NCI-H226 (cell line): ENCODE data around the gene STX8.

Experiments used
- DNase-seq: peaks from one replicate; pipeline ENCODE4 v3.0.0-alpha.2; 2015

STX8 gene

GRCh38 chr17:9434642-9435057 is 141.0 kb downstream of the STX8 start:
- no peak for DNase-seq

DNA sequence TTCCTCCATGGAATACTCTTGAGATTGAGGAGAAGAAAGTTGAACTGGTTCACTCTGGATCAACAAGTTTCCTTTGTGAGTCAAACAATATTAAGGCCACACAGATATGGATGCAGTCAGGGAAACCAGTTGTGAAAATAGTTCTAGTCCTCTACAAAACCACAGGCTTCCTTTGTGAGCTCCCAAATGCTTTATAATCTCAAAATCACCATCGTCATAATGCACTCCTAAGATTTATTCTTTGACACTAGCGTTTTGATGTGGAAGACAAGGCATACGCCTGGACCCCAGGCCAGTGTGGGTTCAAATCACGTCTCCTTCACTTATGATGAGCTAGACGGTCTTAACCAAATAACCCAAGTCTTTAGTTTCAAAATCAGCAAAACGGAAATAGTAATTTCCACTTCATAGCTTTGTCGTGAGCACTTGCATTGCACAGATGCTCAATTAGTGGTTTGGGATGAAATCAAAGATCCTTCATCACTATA is 142.6 kb downstream of the STX8 start:
- no peak for DNase-seq

DNA sequence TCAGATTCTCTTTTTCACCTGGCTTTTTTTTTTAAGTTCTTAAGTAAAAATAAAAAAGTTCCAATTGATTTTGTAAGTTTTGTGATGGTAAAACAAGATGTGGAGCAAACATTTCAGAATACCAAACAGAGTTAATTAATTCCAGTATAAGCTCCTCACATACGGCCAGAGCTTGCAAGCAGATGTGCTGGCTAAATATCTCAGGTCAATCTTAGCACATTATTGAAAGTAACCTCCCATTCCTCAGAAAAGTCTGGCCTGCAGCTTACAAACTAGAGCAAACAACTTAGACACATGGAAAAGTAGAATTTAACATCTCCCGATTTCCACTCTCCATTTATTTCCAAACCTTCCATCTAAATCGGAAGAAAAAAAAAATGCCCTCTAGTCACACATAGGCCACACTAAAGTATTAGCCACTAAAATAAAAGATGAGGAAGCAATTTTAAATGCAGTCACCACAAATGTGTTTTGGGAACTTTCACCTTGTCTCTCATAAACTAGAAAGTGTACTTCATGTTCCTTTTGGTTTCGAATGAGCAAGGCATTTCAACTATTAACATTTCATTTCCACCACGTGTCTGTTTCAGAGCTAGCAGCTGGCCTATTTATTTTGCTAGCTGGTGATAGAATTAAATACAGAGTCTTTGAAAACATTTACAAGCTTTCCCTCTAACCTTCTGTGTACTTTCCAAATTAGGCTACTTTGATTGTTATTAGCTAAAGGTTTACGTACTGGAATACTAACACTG is 143.3 kb downstream of the STX8 start:
- DNase-seq: no peak

DNA sequence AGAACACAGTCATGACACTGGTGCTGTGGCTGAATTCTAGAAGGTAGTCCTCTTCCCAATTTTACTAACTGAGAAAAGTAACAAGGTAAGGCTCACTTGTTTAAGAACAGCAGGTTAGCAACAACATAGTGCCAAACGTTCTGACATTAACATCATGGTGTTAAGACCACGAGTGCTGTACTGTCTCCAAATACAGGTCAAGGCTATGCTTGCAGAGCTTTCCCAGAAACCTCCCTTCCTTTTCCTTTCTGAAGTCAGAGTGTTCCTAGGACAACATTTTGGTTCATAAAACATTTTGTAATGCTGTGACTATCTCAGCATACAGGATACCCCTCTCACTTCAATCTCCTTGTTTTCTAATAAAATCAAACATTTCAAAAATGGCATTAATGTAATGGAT is 144.0 kb downstream of the STX8 start:
- no peak for DNase-seq

GRCh38 chr17:9427465-9428315 is 147.9 kb downstream of the STX8 start:
- no peak for DNase-seq

DNA sequence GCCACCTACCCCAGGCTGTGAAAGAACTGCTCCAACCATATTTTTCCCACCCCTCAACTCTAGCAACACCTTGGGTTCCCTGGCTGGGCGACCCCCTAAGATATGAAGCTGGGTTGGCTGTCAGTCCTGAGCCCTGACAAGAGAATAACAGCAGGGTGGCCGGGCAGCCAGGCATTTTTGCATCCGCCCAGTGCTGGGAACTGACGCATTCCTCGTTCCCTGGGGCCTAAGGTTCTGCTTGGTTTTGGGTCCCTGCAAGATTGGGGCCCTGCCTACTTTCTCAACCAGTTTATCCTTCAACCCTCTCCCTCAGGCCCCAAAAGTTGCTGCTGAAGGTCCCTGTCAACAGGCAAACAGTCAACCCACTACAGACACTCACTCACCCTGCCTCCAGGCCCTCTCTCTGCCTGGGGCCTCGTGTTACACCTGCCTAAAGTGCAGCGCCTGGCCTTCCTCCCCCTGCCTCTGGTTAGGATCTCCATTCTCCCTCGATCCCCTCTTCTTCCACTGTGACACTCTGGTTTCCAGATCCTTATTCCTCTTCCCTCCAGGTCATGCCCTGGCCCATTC is 151.5 kb downstream of the STX8 start:
- no peak for DNase-seq

DNA sequence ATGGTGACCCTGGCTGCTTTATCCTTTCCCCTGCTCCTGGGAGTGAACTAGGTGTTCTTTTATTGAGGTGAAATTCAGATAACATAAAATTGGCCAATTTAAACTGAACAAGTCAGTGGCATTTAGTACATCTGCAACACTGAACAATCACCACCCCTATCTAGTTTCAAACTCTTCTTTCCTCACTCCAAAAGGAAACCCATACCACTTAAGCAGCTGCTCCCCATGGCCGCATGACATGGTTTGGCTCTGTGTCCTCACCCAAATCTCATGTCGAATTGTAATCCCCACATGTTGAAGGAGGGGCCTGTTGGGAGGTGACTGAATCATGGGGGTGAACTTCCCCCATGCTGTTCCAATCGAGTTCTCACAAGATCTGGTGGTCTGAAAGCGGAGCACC is 154.1 kb downstream of the STX8 start:
- no peak for DNase-seq

DNA sequence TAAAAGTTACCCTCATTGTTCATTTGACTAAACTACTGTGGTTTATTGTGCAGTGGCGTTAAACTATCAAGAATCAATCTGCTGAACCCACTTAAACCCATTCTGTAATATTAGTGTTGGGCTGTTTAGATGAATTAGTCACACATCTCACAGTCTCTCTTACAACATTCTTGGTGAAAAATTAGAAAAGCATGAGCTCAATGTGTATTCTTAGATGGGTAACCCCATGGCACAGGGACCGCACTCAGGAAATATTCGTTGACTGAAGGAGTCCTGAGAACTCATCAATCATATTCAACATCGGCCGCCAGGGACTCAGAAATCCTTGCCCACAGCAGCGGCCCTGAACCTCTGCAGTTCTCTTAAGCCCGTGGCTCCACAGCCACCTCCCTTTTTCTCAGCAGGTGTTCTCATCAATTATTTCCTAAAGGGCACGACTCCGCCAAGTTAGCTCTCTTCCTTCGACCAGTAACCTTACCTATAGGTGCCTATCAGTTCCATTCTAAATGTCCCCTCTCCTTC is 155.6 kb downstream of the STX8 start:
- no peak for DNase-seq

DNA sequence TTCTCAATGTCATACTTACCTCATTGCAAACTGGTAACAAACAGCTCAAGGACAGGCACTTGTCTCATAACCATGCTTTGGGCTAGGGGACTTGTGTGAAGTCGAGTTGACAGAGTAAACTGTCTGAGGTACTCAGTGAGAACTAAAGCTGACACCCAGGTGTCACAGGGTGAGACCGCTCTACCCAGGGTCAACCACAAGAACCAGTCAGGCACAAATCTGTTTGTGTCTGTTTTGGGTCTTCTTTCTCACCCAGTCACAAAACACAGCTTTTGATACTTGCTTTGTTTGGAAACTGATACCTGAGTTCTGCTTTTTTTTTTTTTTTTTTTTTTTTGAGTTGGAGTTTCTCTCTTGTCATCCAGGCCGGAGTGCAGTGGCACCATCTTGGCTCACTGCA is 161.1 kb downstream of the STX8 start:
- no peak for DNase-seq

- no peak for DNase-seq
Measured at GRCh38 chr17:9410737-9411136, 164.9 kb downstream of the STX8 start.

- DNase-seq: no peak
Measured at GRCh38 chr17:9410301-9410700, 165.3 kb downstream of the STX8 start.

DNA sequence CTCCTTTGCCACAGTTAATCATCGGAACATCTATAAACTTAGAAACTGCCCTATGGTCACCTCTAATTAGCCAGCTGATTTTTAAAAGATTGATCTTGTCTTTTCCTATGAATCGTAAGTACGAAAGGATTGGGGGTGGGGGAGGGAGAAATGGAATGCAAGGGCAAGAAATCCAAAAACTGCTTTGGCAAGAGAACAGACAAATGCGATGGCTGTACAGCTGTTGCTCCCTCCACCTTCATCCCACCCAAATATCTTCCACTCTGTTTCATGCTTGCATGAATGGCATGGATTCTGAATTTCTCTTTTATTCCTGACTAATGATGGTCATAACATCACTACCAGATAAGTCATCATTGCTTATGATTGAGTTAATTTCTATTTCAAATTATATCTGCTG is 165.7 kb downstream of the STX8 start:
- DNase-seq: no peak

DNA sequence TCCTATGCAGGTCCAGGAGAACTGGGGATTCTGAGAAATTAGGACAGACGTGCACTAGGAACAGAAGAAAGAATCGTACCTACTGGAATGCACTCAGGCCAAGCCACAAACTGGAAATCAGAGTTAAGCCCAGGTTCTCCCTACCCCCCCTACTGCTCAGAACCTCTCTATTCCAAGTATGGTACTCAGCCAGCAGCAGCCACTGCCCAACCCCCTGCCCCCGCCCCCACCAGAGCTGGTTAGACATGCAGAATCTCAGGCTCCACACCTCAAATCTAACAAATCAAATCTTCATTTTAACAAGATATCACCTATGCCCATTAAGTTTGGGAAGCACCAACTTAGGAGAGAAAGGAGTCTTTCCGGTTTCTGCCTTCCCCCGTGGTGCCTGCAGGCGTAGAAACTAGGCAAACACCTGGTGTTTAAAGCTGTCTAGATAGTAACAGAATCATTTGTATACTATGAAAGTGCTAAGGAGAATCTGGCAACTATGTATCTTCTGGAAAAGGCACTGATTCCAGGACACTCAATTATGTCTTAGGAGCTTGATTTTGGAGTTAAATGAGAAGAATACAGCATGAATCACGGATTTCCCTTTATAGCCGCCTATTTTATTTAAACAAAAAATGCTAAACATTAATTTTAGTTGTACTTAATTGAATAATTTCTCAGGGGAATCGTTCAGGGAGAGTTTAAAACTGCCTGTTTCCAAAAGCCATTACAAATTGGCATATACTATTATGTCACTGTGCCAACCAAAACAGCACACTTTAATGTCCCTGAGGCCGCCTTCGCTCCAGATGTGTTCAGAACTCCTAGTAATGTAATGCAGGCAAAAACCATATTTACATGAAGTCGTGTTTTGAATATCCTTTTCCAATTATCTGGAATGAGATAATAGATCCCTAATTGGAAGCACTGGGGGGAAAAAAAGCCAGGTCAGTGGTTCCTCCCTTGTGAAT is 166.5 kb downstream of the STX8 start:
- DNase-seq: no peak

GRCh38 chr17:9408381-9408780 is 167.2 kb downstream of the STX8 start:
- peak; percentile 76 for DNase-seq

- DNase-seq: no peak
Measured at GRCh38 chr17:9406046-9406606, 169.5 kb downstream of the STX8 start.

DNA sequence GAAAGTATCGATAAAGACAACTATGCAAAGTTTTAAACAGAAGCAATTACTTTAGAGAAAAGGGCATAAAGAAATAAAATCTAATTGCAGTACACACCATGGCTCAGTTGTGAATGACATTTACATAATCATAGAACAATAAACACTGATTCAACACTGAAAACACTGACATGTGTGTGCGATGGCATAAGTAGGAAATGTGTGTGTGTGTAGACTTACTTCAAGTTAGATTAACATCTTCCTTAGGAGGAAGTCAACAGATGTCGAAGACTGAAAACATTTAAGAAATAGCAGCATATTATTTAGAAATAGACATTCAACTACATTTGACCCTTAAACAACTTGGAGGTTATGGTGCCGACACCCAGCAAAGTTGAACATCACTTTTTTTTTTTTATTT is 172.4 kb downstream of the STX8 start:
- no peak for DNase-seq

GRCh38 chr17:9402590-9403199 is 172.9 kb downstream of the STX8 start:
- DNase-seq: peak; percentile 26

DNA sequence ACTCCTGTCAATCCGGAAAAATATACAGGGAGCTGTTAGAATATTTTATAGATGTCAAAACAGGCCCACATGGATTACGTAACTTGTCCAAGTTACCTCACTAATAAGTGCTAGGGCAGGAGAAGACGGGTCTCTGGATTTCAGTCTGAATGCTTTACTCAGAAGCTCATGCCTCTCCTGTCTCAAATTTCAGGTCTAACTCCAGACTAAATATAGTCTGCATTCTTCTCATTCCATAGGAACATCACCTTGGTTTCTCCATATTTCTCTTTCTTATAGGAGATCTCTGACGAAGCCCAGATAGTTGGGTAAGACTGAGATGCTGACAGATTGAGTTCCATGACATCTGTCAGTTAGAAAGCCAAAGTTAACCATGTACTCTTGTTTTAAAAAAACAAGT is 174.2 kb downstream of the STX8 start:
- DNase-seq: peak; percentile 90

DNA sequence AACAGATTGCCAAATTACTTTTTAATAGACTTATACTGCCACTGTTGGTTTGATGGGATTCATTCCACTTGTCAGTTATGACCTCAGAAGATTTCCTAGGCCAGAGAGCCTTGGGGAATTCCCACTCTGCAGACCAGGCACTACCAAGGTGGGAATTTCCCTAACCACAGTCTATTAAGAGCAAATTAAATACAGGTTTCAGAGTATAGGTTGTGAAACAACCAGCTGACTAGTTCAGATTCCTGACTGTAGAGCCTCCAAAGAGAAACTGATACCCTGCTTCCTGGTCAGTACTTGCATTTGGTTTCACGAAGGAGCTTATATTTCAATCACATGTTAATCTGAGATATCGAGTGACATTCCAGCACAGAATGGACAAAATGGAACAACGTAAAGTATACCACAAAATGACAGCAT is 186.5 kb downstream of the STX8 start:
- peak; percentile 91 for DNase-seq

DNA sequence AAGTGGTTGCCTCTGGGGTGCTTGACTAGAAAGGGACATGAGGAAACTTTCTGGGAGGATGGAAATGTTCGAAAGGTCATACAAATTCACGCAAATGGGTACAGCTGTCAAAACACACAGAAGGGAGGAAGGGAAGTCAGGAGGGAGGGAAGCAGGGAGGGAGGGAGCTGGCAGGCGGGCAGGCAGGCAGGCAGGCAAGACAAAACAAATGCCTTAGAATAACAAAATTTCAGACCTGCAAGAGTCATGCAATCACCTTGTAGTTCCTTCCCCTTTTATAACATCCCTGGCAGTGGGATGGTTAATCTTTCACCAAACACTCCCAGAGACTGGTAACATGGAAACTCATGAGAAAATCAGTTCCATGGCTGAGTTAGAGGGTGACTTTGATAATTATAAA is 189.2 kb downstream of the STX8 start:
- DNase-seq: no peak

GRCh38 chr17:9383826-9384225 is 191.8 kb downstream of the STX8 start:
- DNase-seq: no peak

GRCh38 chr17:9382626-9383025 is 193.0 kb downstream of the STX8 start:
- DNase-seq: no peak
